Neural cell (in vitro differentiated cells): ENCODE data around the gene RAD51B. TPM values are rescaled to one million over a fixed set of nuclear protein-coding genes. Genes with fewer than 3 reads are reported as not detected.

Experiments used
- H2AFZ ChIP-seq: fragments of 200-600, 300-800 bp; sonication (generic), shearing (Covaris generic); 2 replicates; pipeline ENCODE4 v1.6.0; 2014; ENCODE audit warnings: low read depth, mild to moderate bottlenecking, antibody characterized with exemption, low read length, moderate library complexity
- H3F3A ChIP-seq: fragments of 200-600 bp; shearing (Covaris generic); 2 replicates; pipeline ENCODE4 v1.6.1; 2016; ENCODE audit warnings: mild to moderate bottlenecking, moderate library complexity, mixed read lengths, antibody characterized with exemption, low read length; ENCODE audit not compliant: insufficient read depth, poor library complexity, severe bottlenecking
- H3K27ac ChIP-seq: fragments of 200-600, 300-800 bp; sonication (generic), shearing (Covaris generic); 2 replicates; pipeline ENCODE4 v1.5.1; 2014; ENCODE audit warnings: mild to moderate bottlenecking, low read length, moderate library complexity
- H3K27me3 ChIP-seq: fragments of 300-800, 200-600 bp; sonication (generic), shearing (Covaris generic); 2 replicates; pipeline ENCODE4 v1.6.0; 2014; ENCODE audit warnings: mild to moderate bottlenecking, low read depth, low read length, moderate library complexity; ENCODE audit not compliant: insufficient read depth
- H3K36me3 ChIP-seq: fragments of 300-800, 200-600 bp; sonication (generic), shearing (Covaris generic); 2 replicates; pipeline ENCODE4 v1.5.1; 2014; ENCODE audit warnings: mild to moderate bottlenecking, antibody characterized with exemption, low read length, moderate library complexity; ENCODE audit not compliant: insufficient read depth
- H3K4me2 ChIP-seq: fragments of 300-800, 200-600 bp; sonication (generic), shearing (Covaris generic); 2 replicates; pipeline ENCODE4 v1.6.0; 2014; ENCODE audit warnings: mild to moderate bottlenecking, low read length
- H3K4me3 ChIP-seq: fragments of 300-800, 200-600 bp; sonication (generic), shearing (Covaris generic); 2 replicates; pipeline ENCODE4 v1.5.1; 2014; ENCODE audit warnings: mild to moderate bottlenecking, low read length, moderate library complexity
- H3K79me2 ChIP-seq: fragments of 200-600 bp; shearing (Covaris generic); replicated peaks from 2 replicates; pipeline ENCODE4 v1.6.0; 2014; ENCODE audit warnings: mild to moderate bottlenecking, low read length, moderate library complexity; ENCODE audit not compliant: insufficient read depth
- H3K9ac ChIP-seq: fragments of 300-800, 200-600 bp; sonication (generic), shearing (Covaris generic); 2 replicates; pipeline ENCODE4 v1.6.1; 2016; ENCODE audit warnings: mild to moderate bottlenecking, low read length, mixed read lengths
- H3K9me2 ChIP-seq: fragments of 200-600 bp; shearing (Covaris generic); 2 replicates; pipeline ENCODE4 v1.6.1; 2016; ENCODE audit warnings: mild to moderate bottlenecking, low read length, mixed read lengths; ENCODE audit not compliant: insufficient read depth
- H3K9me3 ChIP-seq: fragments of 200-600, 300-800 bp; sonication (generic), shearing (Covaris generic); 2 replicates; pipeline ENCODE4 v1.6.1; 2016; ENCODE audit warnings: mild to moderate bottlenecking, mixed run types, low read length, moderate library complexity, mixed read lengths
- H4K20me1 ChIP-seq: fragments of 200-600 bp; shearing (Covaris generic); 2 replicates; pipeline ENCODE4 v1.6.1; 2016; ENCODE audit warnings: mild to moderate bottlenecking, mixed run types; ENCODE audit not compliant: insufficient read depth
- EP300 ChIP-seq: fragments of 450-650 bp; conservative IDR thresholded peaks from 2 replicates; pipeline ENCODE4 v1.6.1; 2014; ENCODE audit warnings: antibody characterized with exemption, mild to moderate bottlenecking, moderate library complexity; ENCODE audit not compliant: poor library complexity, severe bottlenecking
- EZH2 ChIP-seq: fragments of 200-600, 300-800 bp; shearing (Covaris generic), sonication (generic); IDR thresholded peaks from 2 replicates; pipeline ENCODE4 v1.6.1; 2014; ENCODE audit warnings: antibody characterized with exemption, low read length, borderline replicate concordance, mild to moderate bottlenecking; ENCODE audit not compliant: insufficient read depth, poor library complexity, severe bottlenecking
- MXI1 ChIP-seq: fragments of 450-650 bp; conservative IDR thresholded peaks from 2 replicates; pipeline ENCODE4 v1.6.1; 2014; ENCODE audit warnings: antibody characterized with exemption, mild to moderate bottlenecking; ENCODE audit not compliant: poor library complexity, severe bottlenecking
- POLR2AphosphoS5 ChIP-seq: IDR thresholded peaks from 2 replicates; pipeline ENCODE4 v1.6.1; 2012
- RAD21 ChIP-seq: fragments of 450-650 bp; conservative IDR thresholded peaks from 2 replicates; pipeline ENCODE4 v1.6.1; 2014; ENCODE audit warnings: antibody characterized with exemption, mild to moderate bottlenecking, moderate library complexity
- SMC3 ChIP-seq: fragments of 450-650 bp; conservative IDR thresholded peaks from 2 replicates; pipeline ENCODE4 v1.6.1; 2014; ENCODE audit warnings: antibody characterized with exemption, mild to moderate bottlenecking, moderate library complexity; ENCODE audit not compliant: poor library complexity
- TAF1 ChIP-seq: IDR thresholded peaks from 2 replicates; pipeline ENCODE4 v1.6.1; 2012; ENCODE audit warnings: low read depth
- polyA plus RNA-seq: library from polyadenylated mRNA; depleted of rRNA; stranded (reverse); fragments of >200 nt; gene quantifications from 2 replicates; pipeline ENCODE4 v1.2.3, GENCODE V29; 2014

The RAD51B gene
- polyA plus RNA-seq, 1 donor from 2014 or later, result 3.1 TPM

DNA sequence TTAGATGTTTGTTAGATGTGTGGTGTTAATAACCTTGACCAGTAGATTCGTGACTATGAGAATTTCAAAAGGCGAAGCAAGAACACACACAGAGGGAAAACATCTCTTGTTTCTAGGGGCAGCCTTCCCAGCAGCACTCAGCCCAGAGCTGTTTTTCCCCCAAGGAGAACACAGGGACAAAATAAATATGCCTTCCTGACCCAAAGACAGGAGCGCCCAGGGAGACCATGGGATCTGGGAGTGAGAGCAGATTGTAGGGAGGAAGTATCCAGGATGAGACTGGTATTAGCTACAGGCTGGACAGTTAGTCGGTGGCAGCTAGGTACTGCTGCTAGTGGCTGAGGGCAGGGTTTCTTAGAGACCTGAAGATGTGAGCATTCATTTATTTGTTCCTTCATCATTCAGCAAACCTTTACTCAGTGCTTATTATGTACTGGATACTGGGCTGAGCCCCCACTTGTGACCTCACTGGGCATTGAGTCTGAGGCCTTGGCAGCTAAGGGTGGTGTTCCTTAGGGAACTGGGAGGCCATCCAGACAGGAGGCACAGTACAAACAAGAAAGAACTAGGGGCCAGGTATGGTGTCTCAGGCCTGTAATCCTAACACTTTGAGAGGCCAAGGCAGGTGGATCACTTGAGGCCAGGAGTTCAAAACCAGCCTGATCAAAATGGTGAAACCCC, 503.5 kb downstream of the RAD51B start:
- H3K79me2 ChIP-seq, result no peaks in the 10 kb centered on the region
- no peaks in the 10 kb centered on the region for H3K36me3 ChIP-seq
- no peaks in the 10 kb centered on the region for H3K9me3 ChIP-seq
- no peak overlapping the region for H2AFZ ChIP-seq
- no peaks in the 10 kb centered on the region for H4K20me1 ChIP-seq
- H3K9ac ChIP-seq, result no peak overlapping the region
- H3K9me2 ChIP-seq, result no peaks in the 10 kb centered on the region
- H3K27me3 ChIP-seq, result no peaks in the 10 kb centered on the region
- no peak overlapping the region for H3K27ac ChIP-seq
- H3F3A ChIP-seq, result no peaks in the 10 kb centered on the region
- H3K4me2 ChIP-seq, result no peak overlapping the region
- TF ChIP-seq SMC3, result no peak
- TF ChIP-seq TAF1, result no peak
- no peak overlapping the region for H3K4me3 ChIP-seq

- Histone ChIP-seq H2AFZ (no peak overlapping the region), H3K9me2 (no peaks in the 10 kb centered on the region), H3K36me3 (no peaks in the 10 kb centered on the region), H3K9me3 (no peaks in the 10 kb centered on the region), H3K27ac (no peak overlapping the region), H3K4me3 (no peak overlapping the region), H3K9ac (no peak overlapping the region), H4K20me1 (no peaks in the 10 kb centered on the region), H3K79me2 (no peaks in the 10 kb centered on the region), H3K4me2 (no peak overlapping the region), H3K27me3 (no peaks in the 10 kb centered on the region), H3F3A (no peaks in the 10 kb centered on the region)
- TF ChIP-seq SMC3, result no peak
- no peak for TF ChIP-seq POLR2AphosphoS5
- TF ChIP-seq MXI1, result no peak
- no peak for TF ChIP-seq EP300
- TF ChIP-seq RAD21, result no peak
- TF ChIP-seq EZH2, result no peak
- TF ChIP-seq TAF1, result no peak
Observed at GRCh38 chr14:68325267-68325807, 505.8 kb downstream of the RAD51B start.

GRCh38 chr14:68327231-68327630, 507.7 kb downstream of the RAD51B start:
- Histone ChIP-seq H3K9ac (no peak overlapping the region), H3K36me3 (no peaks in the 10 kb centered on the region), H4K20me1 (no peaks in the 10 kb centered on the region), H2AFZ (no peak overlapping the region), H3K4me2 (no peak overlapping the region), H3F3A (no peaks in the 10 kb centered on the region), H3K4me3 (no peak overlapping the region), H3K9me2 (no peaks in the 10 kb centered on the region), H3K27me3 (no peaks in the 10 kb centered on the region), H3K9me3 (no peaks in the 10 kb centered on the region), H3K79me2 (no peaks in the 10 kb centered on the region), H3K27ac (no peak overlapping the region)
- TF ChIP-seq MXI1 (no peak), EP300 (no peak)

DNA sequence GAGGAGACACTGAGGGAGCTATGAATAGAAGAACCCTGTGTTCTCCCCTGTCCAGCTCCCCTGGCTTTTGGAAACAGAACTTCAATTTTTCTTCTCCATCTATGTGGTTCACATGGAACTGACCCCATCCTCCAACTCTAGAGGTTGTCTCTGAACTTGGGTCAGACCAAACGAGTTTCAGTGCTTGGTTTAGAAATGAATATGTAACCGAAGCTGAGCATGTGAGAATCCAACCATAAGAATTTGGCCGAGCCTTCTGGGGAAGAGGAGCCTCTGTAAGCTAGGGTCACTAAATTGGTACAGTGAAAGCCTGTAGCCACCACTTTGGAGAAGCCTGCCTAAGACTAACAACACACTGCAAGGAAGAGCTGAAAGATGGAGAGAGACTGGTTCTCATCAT, 508.9 kb downstream of the RAD51B start:
- H3K9me2 ChIP-seq, result no peaks in the 10 kb centered on the region
- H3K4me2 ChIP-seq, result no peak overlapping the region
- no peak for TF ChIP-seq RAD21
- no peak for TF ChIP-seq EZH2
- H3K27me3 ChIP-seq, result no peaks in the 10 kb centered on the region
- no peak overlapping the region for H3K4me3 ChIP-seq
- no peak overlapping the region for H2AFZ ChIP-seq
- H3K79me2 ChIP-seq, result no peaks in the 10 kb centered on the region
- no peak overlapping the region for H3K27ac ChIP-seq
- no peaks in the 10 kb centered on the region for H4K20me1 ChIP-seq
- H3F3A ChIP-seq, result no peaks in the 10 kb centered on the region
- H3K36me3 ChIP-seq, result no peaks in the 10 kb centered on the region
- no peaks in the 10 kb centered on the region for H3K9me3 ChIP-seq
- no peak overlapping the region for H3K9ac ChIP-seq
